SKM-1 treated with dmso at 0.1 percent for 144 hours (cell line): ENCODE data around the gene RNF217.

ENCODE experiments used
- DNase-seq: peaks from one replicate; lab custom pipeline; 2025; ENCODE audit not compliant: unreplicated experiment; lab: John Stamatoyannopoulos, UW

RNF217 gene

DNA sequence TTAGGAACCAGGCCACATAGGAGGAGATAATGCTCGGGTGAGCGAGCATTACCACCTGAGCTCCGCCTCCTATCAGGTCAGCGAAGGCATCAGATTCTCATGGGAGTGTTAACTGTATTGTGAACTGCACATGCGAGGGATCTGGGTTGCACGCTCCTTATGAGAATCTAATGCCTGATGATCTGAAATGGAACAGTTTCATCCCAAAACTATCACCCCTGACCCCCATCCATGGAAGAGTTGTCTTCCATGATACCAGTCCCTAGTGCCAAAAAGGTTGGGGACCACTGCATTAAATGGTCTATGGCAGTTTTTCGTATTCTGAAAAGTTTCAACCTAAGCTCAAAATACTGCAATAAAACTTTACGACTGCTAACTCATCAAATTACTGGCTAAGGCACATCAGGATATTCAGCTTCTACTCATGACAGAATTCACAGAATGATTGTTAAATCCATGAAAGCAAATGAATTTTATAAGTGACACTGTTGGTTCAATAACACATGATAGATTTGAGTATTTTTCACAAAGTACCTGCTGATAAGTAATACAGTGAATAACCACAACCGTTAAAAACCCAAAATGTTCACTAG, 25.9 kb downstream of the RNF217 start:
- no peak for DNase-seq

DNA sequence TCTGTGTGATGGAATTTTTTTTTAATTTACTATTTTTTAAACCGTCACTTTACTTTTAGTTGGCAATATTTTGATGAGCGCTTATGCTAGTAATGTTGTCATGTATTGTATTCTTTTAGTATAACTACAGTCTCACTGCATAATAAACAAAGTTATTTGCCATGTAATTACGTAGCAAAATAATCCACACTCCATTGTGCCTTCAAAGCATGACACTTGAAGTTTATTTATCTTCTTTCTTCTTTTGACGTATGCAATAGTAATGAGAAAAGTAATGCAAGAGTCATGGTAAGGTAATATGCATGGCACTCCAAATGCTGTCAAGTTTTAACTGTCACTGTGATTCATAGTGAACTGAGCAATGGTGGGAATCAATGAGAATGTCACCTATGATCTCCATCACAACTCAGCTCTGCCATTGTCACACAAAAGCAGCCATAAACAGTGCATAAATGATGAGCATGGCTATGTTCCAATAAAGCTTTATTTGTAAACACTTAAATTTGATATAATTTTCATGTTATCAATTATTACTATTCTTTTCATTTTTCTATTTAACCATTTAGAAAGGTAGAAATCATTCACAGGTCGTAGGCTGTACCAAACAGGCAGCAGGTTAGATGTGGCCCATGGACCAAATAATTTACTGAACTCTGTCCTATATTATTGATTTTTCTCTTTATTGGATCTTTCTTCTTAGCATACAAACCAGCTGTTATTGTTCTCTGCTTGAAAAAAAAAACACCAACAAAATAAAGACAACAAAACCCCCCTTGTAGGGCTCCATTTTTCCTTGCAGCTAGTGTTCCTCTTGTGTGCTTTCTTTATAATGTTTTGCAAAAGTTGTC, 27.1 kb downstream of the RNF217 start:
- no peak for DNase-seq

DNA sequence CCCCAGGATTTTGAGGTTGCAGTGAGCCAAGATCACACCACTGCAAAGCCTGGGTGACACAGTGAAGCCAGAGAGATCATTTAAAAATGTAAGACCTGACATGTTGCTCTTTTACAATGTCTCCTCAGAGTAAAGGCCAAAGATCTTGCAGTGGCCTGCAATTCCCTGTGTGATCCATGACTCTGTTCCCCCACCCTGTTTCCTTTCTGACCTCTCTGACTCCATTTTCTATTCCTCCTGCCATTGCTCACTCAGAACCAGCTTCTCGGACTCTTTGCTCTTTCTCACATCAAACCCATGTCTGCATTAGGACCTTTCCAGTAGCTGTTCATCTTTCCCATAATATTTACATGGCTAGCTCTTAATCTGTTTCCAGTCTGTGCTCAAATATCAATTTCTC, 28.8 kb downstream of the RNF217 start:
- no peak for DNase-seq

DNA sequence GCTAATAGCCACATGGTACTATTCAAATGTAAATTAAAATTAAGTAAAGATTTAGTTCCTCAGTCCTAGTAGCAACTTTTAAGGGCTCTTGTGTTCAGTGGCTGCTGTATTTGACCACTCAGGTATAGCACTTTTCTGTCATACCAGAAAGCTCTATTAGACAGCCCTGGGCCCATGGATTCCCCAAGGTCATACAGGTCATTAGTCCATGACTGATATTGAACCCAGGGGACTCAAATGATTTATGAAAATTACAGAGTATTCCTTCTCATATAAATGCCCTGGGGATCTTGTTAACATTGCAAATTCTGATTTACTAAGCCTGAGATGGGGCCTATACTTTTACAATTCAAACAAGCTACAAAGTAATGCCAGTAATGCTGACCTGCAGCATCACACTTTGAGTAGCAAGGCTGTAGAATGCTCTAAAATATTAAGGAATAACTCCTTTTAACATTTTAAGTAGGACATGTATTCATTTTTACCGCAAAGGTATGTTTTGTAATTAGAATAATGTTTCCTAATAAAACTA, 29.6 kb downstream of the RNF217 start:
- DNase-seq: no peak

DNA sequence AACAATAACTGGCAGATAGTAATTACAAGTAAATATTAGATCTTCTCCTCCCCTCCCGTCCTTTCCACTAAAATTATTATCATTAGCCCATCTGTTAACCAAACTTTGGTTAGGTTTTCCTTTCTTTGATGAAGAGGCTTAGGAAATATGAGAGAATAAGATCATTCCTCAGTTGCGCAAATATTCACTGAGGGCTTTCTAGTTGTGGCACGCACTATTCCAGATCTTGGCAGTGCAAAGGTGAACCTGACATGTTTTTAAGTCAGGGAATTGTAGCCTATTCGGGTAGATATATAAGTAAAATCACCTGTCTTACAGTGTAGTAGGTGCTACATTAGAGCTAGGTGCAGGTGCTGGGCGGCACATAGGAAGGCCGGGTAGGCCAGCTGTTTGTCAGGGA, 31.1 kb downstream of the RNF217 start:
- no peak for DNase-seq

DNA sequence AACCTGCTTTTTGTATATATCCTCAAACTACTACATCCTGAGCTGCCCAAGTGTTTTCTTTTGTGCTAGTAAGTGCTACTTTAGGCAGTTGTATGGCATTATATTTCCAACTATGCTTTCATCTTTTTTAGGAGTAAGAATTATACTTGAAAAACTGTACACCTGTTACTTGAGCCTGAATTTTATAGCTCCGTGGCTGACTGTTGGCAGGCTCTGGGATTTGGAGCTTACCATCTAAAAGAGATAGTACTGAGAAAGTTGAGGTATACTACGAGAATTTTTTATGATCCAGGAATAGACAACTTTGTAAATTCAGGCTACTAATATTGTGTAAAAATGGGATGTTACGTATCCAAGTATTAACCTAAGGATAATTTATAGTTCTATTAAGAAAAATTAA, 32.4 kb downstream of the RNF217 start:
- DNase-seq: no peak

DNA sequence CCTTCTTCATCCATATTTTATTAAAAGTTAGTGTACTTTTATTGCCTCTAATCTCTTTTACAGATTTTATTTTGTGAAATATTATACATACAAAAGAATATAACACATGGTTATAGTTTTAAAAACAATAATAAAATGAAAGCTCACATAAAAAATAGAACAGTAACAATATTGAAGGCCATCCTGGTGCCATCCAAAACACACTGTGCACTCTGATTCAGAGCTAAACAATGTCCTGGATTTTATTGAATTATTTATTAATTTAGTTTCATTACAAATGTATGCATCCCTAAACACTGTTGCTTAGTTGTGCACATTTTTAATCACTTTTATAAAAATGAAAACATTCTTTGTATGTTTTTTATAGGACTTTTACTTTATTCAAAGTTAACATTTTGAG, 32.9 kb downstream of the RNF217 start:
- DNase-seq: no peak

DNA sequence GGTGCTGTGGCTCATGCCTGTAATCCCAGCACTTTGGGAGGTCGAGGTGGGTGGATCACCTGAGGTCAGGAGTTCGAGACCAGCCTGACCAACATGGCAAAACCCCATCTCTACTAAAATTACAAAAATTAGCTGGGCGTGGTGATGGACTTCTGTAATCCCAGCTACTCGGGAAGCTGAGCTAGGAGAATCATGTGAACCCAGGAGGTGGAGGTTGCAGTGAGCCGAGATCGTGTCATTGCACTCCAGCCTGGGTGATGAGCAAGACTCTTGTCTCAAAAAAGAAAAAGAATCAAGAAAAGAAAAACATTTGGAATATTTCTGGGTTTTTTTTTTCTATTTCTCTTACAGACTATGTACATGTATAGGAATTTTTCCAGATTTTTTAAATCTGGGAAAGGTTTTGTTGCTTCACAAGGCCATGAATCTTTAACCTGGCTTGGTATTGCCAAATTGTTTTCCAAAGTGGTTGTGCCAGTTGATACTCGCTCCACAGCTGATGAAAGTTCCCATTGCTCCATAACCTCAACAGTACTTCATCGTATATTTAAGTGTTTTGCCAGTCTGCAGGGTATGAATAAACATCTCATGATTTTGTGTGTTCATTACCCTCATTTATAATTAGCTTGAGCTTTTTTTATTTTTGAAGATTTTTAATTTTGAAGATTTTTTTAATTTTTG, 33.5 kb downstream of the RNF217 start:
- DNase-seq: no peak

DNA sequence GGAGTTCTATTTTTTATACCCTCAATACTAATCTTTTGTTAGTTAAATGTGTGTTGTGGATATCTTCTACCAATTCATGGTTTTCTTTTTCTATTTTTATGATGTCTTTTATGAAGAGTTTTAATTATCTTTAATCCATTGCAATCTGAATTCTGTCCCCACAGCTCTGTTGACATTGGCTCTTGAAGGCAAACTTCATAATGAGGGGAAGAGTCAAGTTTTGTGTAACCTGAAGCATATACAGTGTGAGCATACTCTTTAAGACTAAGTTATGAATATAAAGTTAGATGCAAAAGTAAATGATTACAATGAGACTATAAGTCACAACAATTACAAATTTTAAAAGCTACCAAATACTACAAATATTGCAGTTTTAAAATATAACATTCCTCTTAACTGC, 34.2 kb downstream of the RNF217 start:
- DNase-seq: no peak

DNA sequence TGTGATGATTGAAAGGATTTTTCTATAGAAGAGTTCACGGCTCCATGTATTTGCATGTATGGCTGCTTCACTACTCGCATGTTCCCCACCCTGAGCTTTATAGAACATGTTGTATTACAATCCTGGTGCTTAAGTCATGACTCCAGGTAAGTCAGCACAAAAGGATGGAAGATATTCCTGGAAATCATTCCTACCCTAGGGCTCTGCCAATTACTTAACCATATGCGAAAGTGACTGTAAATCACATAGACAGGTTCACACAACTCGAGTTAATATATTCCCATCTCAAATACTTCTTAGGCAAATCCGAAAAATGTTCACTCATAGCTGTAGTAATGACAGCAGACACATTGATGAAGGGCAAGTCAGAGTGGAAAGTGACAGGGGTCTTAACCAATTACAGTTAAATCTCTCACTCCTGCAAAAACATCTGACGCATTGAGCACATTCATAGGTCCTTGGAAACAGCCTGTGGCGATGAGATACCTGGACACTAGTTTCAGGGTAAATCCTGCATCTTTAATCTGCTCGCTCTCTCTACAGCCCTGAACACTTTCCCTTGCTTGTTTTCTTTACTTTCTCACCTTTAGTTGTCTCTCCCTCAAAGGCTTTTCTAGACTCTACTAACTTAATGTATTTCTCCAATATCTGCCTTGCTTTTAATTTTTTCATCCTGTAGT, 35.1 kb downstream of the RNF217 start:
- no peak for DNase-seq

DNA sequence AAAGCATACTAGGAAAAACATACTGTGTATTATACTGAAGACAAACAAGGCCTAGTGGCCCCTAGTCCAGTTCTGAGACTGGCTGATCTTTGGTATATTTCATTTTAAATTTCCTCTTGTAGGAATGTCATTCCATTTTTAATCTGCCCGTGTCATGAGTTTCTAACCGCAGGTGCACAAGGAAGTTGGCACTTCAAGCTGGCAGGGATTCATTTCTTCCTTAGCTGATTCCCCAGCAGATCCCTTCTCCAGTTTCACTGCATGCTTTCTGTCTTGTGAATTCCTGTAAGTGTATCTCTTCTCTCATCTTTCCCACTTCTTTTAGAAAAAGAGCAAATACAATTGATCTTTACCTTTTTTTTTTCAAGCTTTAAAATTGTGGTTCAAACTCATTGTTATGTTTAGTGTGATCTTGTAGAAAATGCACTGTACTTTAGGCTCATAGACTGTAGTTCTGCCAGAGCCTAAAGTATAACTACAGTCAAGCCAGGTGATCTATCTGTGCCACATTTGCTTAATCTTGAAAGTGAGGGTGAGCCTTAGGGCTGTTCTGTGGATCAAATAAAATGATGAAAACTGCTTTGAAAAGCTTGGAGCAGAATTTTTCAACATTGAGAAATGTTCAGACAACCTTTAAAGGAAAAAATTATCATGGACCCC, 37.0 kb downstream of the RNF217 start:
- DNase-seq: no peak

DNA sequence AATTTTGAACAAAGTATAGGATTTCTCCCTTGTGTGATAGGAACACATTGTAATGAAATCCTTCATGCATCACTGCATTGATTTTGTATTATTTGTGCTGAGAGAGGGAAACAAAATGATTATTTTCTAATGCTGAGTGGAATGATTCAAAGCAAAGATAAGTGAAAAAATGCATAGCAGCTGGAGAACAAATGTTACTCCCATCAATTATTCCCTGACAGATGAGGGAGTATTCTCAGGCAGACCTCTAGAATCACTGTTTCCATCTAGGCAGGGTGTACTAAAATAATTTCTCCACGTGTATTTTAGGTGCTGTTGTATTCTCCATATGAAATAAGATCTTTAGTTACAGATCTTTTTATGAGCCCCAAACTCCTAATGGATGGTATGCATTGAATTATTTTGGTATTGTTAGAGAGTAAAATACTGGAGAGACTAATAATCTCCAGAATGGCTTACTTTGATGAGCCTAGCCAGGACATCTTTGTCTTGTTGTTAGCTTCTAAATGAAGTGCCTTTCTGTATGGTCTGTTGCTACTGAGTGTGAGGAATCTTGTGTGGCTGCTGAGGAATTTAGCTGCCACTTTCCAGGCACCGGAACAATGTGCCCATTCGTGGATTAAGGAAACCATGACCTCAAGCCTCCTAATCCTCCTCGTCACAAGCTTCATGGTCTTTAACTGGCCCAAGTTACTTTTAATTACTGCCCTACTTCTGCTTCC, 39.6 kb downstream of the RNF217 start:
- DNase-seq: no peak

DNA sequence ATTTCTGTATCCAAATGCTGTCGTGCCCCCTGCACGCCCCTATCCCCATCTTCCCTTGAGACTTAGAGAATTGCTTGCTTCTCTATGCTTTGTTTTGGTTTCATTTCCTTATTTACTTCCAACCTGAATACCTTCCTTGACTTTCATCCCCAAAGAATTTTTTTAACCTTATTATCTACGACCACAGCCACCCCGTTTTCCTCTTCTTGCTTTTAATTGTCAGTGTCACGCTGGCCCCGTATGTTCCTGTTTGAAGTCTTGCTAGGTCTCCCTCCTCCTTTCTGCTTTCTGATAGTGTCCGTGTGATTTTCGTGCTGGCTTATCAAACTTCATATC, 40.1 kb downstream of the RNF217 start:
- no peak for DNase-seq

DNA sequence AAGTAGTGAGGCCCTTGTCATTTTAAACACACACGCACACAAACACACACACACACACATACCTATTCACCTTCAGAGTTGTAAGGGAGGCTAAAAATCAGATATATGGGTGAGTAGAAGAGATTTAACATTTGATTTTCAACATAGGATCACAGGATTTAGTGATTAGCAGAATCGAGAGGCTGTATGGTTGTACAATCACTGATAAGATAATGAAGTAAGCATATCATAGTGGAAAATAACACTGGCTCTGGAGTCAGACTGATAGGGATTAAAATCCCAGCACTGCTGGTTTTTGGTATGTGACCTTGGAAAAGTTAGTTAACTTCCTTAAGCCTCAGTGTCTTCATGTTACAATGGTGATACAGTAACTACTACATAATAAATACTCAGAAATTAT, 40.8 kb downstream of the RNF217 start:
- DNase-seq: no peak

DNA sequence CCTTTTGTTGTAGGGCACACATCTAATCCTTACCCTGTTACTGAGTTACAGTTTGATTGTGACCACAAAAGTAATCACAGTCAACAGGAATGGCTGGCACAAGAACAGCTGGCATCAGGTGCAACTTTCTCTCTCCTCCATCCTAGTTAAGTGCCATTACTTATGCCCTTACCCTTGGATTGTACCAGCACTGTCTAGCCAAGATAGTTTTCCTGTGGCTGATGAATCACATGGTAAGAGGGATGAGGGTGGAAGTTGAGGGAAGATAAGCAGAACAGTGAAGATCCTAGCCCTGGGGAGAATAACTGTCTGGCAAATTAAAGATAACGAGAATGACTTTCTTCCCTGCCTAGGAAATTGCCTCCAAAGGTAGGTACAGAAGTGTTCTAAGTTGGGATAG, 42.0 kb downstream of the RNF217 start:
- no peak for DNase-seq

DNA sequence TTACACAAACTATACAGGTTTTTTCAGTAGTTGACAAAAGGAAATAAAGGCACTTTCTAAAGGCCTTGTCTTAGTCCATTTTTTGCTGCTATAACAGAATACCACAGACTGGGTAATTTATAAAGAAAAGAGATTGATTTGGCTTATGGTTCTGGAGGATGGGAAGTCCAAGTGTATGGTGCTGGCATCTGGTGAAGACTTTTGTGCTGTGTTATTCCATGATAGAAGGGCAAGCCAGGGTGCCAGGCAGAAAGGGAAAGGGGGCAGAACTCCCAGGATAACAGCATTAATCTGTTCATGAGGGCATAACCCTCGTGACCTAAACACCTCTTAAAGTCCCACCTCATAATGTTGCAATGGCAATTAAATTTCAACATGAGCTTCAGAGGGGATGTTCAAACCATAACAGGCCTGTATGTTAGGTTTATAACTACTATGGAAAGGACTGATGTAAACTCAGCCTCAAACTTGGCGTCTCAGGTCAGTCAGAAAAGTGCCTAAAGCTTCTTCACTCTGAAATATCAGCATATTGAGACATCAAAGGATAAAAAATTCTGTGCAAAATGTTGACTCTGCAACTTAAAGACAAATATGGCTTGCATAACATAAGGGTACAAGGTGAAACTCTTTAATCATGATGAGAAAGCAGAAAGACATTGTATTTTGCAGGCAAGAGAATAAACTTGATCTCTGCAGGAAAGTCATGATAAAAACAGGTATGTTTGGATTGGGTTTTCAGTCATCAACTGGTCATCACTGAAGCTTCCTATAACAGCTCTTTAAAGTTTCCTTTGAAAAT, 42.8 kb downstream of the RNF217 start:
- no peak for DNase-seq

DNA sequence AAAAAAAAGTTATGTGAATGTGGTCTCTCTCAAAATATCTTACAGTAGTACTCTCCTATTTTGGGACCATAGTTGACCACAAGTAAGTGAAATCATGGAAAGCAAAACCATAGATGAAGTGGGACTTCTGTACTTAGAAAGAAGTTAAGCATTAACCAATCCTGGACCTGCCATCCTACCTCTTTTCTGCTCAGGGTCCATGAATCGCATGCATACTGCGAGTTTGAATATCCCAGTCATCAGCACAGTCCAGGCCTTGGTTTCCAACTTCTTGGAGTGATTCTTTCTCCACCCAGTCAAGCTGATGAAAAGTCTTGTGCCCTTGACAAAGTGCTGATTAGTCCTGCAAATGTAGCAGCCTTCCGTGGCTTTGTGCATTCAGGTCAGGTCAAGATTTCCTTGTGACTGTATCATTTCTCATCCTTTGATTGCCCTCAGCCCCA, 46.0 kb downstream of the RNF217 start:
- no peak for DNase-seq

DNA sequence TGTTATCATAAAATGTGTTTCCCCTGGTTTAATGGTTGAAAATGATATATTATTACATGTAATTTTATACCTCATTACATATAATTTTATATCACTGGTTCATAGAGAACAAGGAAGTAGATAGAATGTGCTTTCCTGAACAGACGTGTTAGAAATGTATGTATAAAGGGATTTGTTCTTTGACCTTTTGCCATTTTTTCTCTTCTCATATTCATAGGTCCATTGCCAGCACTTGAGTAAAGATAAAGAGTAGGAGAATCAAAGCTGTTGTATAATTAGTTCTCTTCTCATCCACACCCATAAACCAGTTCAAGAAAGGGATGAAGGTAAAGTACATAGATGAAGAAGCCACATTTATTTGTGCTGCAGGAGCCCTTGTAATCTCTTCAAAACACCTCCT, 46.7 kb downstream of the RNF217 start:
- DNase-seq: no peak

DNA sequence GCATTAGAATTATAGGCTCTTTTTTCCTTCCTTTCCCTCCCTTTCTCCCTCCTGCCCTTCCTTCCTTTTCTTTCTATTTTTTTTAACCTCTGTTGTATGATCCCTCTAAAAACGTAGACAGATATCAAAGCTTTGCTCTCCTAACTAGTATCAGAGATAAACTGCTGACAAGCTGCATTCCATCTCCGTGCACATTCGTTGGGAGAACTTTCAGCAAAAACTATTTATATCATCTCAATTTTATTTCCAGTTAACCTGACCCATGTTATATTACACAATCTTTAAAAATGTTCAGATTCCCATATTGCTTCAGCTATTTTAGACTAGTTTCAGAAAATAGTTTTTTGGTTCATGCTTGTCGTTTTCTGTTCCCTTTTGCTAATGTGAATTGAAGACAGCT, 47.3 kb downstream of the RNF217 start:
- DNase-seq: no peak
